ENCODE measurements around the gene FFAR2. TPM values are rescaled to one million over a fixed set of nuclear protein-coding genes. Genes with fewer than 3 reads are reported as not detected.

FFAR2 gene
- total and polyA plus RNA-seq, 2 donors (not counting 3 experiments of a cell fraction or from before 2014, with no cell fraction given), result not detected

- H3K9ac ChIP-seq (replicated peaks; ENCODE audit: extremely low read depth, insufficient read depth, low read length), result no peak overlapping the region
- BruUV-seq (replicated peaks), result no TSS peak
- ChIA-PET CTCF (interaction anchor here (1.6 kb wide), 1 partner anchor 9 kb away, joined by 3 read pairs; no protein-coding TSS in a partner anchor), POLR2A (no interaction called here)
- intact Hi-C loops (cut with micrococcal nuclease), result no loop called here
- H3K4me1 ChIP-seq (ENCODE audit: control insufficient read depth, extremely low read depth, insufficient read depth, low read length), result no peaks in the 10 kb centered on the region
- no peaks in the 10 kb centered on the region for H3K9me1 ChIP-seq (replicated peaks; ENCODE audit: control insufficient read depth, extremely low read depth, insufficient read depth, low read length)
- no peaks in the 10 kb centered on the region for H3K79me2 ChIP-seq (ENCODE audit: control insufficient read depth, insufficient read depth, low read length)
- TF ChIP-seq POLR2AphosphoS5 (IDR thresholded peaks at IDR 0.05; ENCODE audit: insufficient read depth, low read depth, low read length) (no peak), FOS (IDR thresholded peaks at IDR 0.05; ENCODE audit: borderline replicate concordance, insufficient read depth, low read length) (no peak)
- TF ChIP-seq, protein P1, sequence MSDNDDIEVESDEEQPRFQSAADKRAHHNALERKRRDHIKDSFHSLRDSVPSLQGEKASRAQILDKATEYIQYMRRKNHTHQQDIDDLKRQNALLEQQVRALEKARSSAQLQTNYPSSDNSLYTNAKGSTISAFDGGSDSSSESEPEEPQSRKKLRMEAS (IDR thresholded peaks at IDR 0.05; ENCODE audit: insufficient read depth, insufficient read length), result no peak
- H3K27me3 ChIP-seq (ENCODE audit: control insufficient read depth in 2 of 2, insufficient read depth in 2 of 2, low read length in 2 of 2), result no peaks in the 10 kb centered on the region
- no peak overlapping the region for H3K27ac ChIP-seq (ENCODE audit: insufficient read depth, low read depth, low read length)
- no peaks in the 10 kb centered on the region for H3K9me3 ChIP-seq (replicated peaks; ENCODE audit: control insufficient read depth, insufficient read depth, low read length)
- no peak overlapping the region for H3K4me3 ChIP-seq (replicated peaks in 1 of 3; ENCODE audit: insufficient read depth in 1 of 3, low read depth in 1 of 3, low read length in 3 of 3)
- dilution Hi-C loops (cut with MboI; ENCODE audit: extremely low pct_ligation_motif_present, low sequenced_read_pairs), result no loop called here
- no peak overlapping the region for H2AFZ ChIP-seq (ENCODE audit: low read depth, low read length)
- FAIRE-seq (no peak), DNase-seq (ENCODE audit: low read depth, low spot score) (no peak)
- no peaks in the 10 kb centered on the region for H4K20me1 ChIP-seq (replicated peaks; ENCODE audit: control insufficient read depth, extremely low read depth, insufficient read depth, low read length)
- H3K4me2 ChIP-seq (ENCODE audit: insufficient read depth, low read length), result no peak overlapping the region
- no peaks in the 10 kb centered on the region for H3K36me3 ChIP-seq (ENCODE audit: control insufficient read depth in 2 of 2, extremely low read depth in 1 of 2, insufficient read depth in 2 of 2, low read length in 2 of 2)
Measured at GRCh38 chr19:35407619-35408018, 40.4 kb upstream of the FFAR2 start.

DNA sequence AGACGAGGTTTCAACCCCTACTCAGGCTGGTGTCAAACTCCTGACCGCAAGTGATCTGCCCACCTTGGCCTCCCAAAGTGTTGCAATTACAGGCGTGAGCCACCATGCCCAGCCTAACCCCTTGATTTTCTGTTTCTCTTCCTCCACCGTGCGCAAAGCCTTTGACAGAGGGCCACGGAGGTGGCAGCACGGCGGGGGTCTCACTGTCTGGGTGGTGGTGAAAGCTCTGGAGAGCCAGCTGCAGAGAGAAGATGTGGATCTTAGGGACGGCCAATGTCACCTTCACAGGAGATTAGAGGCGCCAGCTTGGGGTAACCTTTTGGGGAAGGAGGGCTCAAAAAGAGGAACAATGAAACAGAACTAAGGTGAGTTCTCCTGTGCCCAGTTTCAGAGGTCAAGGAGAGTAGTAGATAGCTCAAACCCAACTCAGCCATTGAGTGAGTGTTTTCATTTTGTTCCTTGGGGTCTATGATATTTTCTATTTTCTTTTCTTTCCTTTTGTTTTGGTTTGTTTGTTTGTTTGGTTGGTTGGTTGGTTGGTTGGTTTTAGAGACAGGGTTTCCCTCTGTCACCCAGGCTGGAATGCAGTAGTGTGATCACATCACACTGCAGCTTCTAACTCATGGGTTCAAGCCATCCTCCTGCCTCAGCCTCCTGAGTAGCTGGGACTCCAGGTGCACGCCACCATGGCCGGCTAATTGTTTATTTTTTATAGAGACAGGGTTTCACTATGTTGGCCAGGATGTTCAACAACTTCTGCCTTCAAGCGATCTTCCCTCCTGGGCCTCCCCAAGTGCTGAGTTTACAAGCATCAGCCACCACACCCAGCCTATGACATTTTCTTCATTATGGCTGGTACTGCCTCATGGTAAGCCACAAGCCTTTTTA lies 39.5 kb upstream of the FFAR2 start:
- FAIRE-seq (no peak), DNase-seq (ENCODE audit: low read depth, low spot score) (no peak)
- H3K36me3 ChIP-seq (ENCODE audit: control insufficient read depth in 2 of 2, extremely low read depth in 1 of 2, insufficient read depth in 2 of 2, low read length in 2 of 2), result no peaks in the 10 kb centered on the region
- ChIA-PET CTCF (interaction anchor here (1.6 kb wide), 1 partner anchor 8 kb away, joined by 3 read pairs; no protein-coding TSS in a partner anchor), POLR2A (interaction anchor here (0.5 kb wide), 1 partner anchor 96 kb away, joined by 3 read pairs; no protein-coding TSS in a partner anchor)
- no peak for TF ChIP-seq CTCF (IDR thresholded peaks at IDR 0.05; ENCODE audit: extremely low read depth in 1 of 2, insufficient read depth in 1 of 2, low read depth in 1 of 2, low read length in 2 of 2)
- no peak for TF ChIP-seq GATA2 (IDR thresholded peaks at IDR 0.05; ENCODE audit: insufficient read depth, insufficient read length, low read depth, low read length)
- TF ChIP-seq POLR2A (IDR thresholded peaks at IDR 0.05; ENCODE audit: low read depth, low read length), result no peak
- TF ChIP-seq EZH2 (IDR thresholded peaks at IDR 0.05; ENCODE audit: borderline replicate concordance, low read depth, low read length, severe bottlenecking), result no peak
- TF ChIP-seq JUN (IDR thresholded peaks at IDR 0.05; ENCODE audit: borderline replicate concordance, insufficient read depth, insufficient read length, low read depth), result no peak
- no peak for TF ChIP-seq POLR2AphosphoS5 (IDR thresholded peaks at IDR 0.05; ENCODE audit: insufficient read depth, low read depth, low read length)
- TF ChIP-seq MYC (IDR thresholded peaks at IDR 0.05; ENCODE audit: low read depth, low read length), result no peak
- TF ChIP-seq, protein P1 (IDR thresholded peaks at IDR 0.05; ENCODE audit: insufficient read depth, insufficient read length), result no peak
- no peak for TF ChIP-seq FOS (IDR thresholded peaks at IDR 0.05; ENCODE audit: borderline replicate concordance, insufficient read depth, low read length)
- H3K9ac ChIP-seq (replicated peaks; ENCODE audit: extremely low read depth, insufficient read depth, low read length), result no peak overlapping the region
- no peak overlapping the region for H3K4me2 ChIP-seq (ENCODE audit: insufficient read depth, low read length)
- H3K4me1 ChIP-seq (ENCODE audit: control insufficient read depth, extremely low read depth, insufficient read depth, low read length), result no peaks in the 10 kb centered on the region
- H3K9me3 ChIP-seq (replicated peaks; ENCODE audit: control insufficient read depth, insufficient read depth, low read length), result no peaks in the 10 kb centered on the region
- H3K27me3 ChIP-seq (ENCODE audit: control insufficient read depth in 2 of 2, insufficient read depth in 2 of 2, low read length in 2 of 2), result no peaks in the 10 kb centered on the region
- H3K79me2 ChIP-seq (ENCODE audit: control insufficient read depth, insufficient read depth, low read length), result no peaks in the 10 kb centered on the region
- no peak overlapping the region for H3K4me3 ChIP-seq (replicated peaks in 1 of 3; ENCODE audit: insufficient read depth in 1 of 3, low read depth in 1 of 3, low read length in 3 of 3)
- H4K20me1 ChIP-seq (replicated peaks; ENCODE audit: control insufficient read depth, extremely low read depth, insufficient read depth, low read length), result no peaks in the 10 kb centered on the region
- H3K9me1 ChIP-seq (replicated peaks; ENCODE audit: control insufficient read depth, extremely low read depth, insufficient read depth, low read length), result no peaks in the 10 kb centered on the region
- no peak overlapping the region for H2AFZ ChIP-seq (ENCODE audit: low read depth, low read length)
- BruUV-seq (replicated peaks), result no TSS peak
- H3K27ac ChIP-seq (ENCODE audit: insufficient read depth, low read depth, low read length), result no peak overlapping the region
- dilution Hi-C loops (cut with MboI; ENCODE audit: extremely low pct_ligation_motif_present, low sequenced_read_pairs), result no loop called here
- intact Hi-C loops (cut with micrococcal nuclease), result no loop called here
